ENCODE data around the gene CCR9. TPM values are rescaled to one million over a fixed set of nuclear protein-coding genes. Genes with fewer than 3 reads are reported as not detected.

The CCR9 gene
- polyA plus RNA-seq, 1 donor: 1.0 TPM

- H3K27ac ChIP-seq (ENCODE audit: low read length): no peak overlapping the region
Measured at GRCh38 chr3:45944830-45945620, 58.7 kb downstream of the CCR9 start.

GRCh38 chr3:45946307-45946706 lies 60.0 kb downstream of the CCR9 start:
- no CpG with 5 or more reads among the region's 1 CpG for WGBS (ENCODE audit: insufficient coverage, low lambda C conversion rate)
- Histone ChIP-seq H3K4me3 (ENCODE audit: low read length) (no peak overlapping the region), H3K36me3 (ENCODE audit: control insufficient read depth, insufficient read depth, low read length) (peaks cover 78% of the 10 kb centered on the region), H3K9me3 (ENCODE audit: control insufficient read depth, low read depth, low read length) (no peaks in the 10 kb centered on the region), H3K27me3 (ENCODE audit: control insufficient read depth, insufficient read depth, low read length) (no peaks in the 10 kb centered on the region), H3K27ac (ENCODE audit: low read length) (no peak overlapping the region), H3K4me1 (ENCODE audit: control insufficient read depth, insufficient read depth, low read length) (no peaks in the 10 kb centered on the region)
- no peak for DNase-seq

More at GRCh38 chr3:45944830-45945620, 58.7 kb downstream of the CCR9 start:
- Histone ChIP-seq H3K9me3 (ENCODE audit: control insufficient read depth, low read depth, low read length) (no peaks in the 10 kb centered on the region), H3K4me1 (ENCODE audit: control insufficient read depth, insufficient read depth, low read length) (no peaks in the 10 kb centered on the region), H3K36me3 (ENCODE audit: control insufficient read depth, insufficient read depth, low read length) (peaks cover 70% of the 10 kb centered on the region), H3K4me3 (ENCODE audit: low read length) (no peak overlapping the region), H3K27me3 (ENCODE audit: control insufficient read depth, insufficient read depth, low read length) (no peaks in the 10 kb centered on the region)
- DNase-seq: no peak
- no CpG with 5 or more reads among the region's 5 CpGs for WGBS (ENCODE audit: insufficient coverage, low lambda C conversion rate)

- WGBS (ENCODE audit: insufficient coverage, low lambda C conversion rate): no CpG with 5 or more reads among the region's 3 CpGs
- Histone ChIP-seq H3K9me3 (ENCODE audit: control insufficient read depth, low read depth, low read length) (no peaks in the 10 kb centered on the region), H3K36me3 (ENCODE audit: control insufficient read depth, insufficient read depth, low read length) (peaks cover 83% of the 10 kb centered on the region), H3K27ac (ENCODE audit: low read length) (no peak overlapping the region), H3K27me3 (ENCODE audit: control insufficient read depth, insufficient read depth, low read length) (no peaks in the 10 kb centered on the region), H3K4me3 (ENCODE audit: low read length) (no peak overlapping the region), H3K4me1 (ENCODE audit: control insufficient read depth, insufficient read depth, low read length) (no peaks in the 10 kb centered on the region)
- DNase-seq: no peak
Measured at GRCh38 chr3:45946875-45947274, 60.5 kb downstream of the CCR9 start.

GRCh38 chr3:45947361-45947760 lies 61.0 kb downstream of the CCR9 start:
- Histone ChIP-seq H3K9me3 (ENCODE audit: control insufficient read depth, low read depth, low read length) (no peaks in the 10 kb centered on the region), H3K4me3 (ENCODE audit: low read length) (no peak overlapping the region), H3K4me1 (ENCODE audit: control insufficient read depth, insufficient read depth, low read length) (no peaks in the 10 kb centered on the region), H3K27me3 (ENCODE audit: control insufficient read depth, insufficient read depth, low read length) (no peaks in the 10 kb centered on the region), H3K36me3 (ENCODE audit: control insufficient read depth, insufficient read depth, low read length) (peaks cover 83% of the 10 kb centered on the region), H3K27ac (ENCODE audit: low read length) (no peak overlapping the region)
- WGBS (ENCODE audit: insufficient coverage, low lambda C conversion rate): no CpG with 5 or more reads among the region's 3 CpGs
- no peak for DNase-seq

GRCh38 chr3:45948311-45948781 lies 62.0 kb downstream of the CCR9 start:
- WGBS (ENCODE audit: insufficient coverage, low lambda C conversion rate): no CpG with 5 or more reads among the region's 6 CpGs

GRCh38 chr3:45948881-45949280 lies 62.5 kb downstream of the CCR9 start:
- H3K4me1 ChIP-seq (ENCODE audit: control insufficient read depth, insufficient read depth, low read length): no peaks in the 10 kb centered on the region
- WGBS (ENCODE audit: insufficient coverage, low lambda C conversion rate): no CpG with 5 or more reads among the region's 6 CpGs
- no peak for DNase-seq
- peaks cover 86% of the 10 kb centered on the region for H3K36me3 ChIP-seq (ENCODE audit: control insufficient read depth, insufficient read depth, low read length)
- H3K27me3 ChIP-seq (ENCODE audit: control insufficient read depth, insufficient read depth, low read length): no peaks in the 10 kb centered on the region
- no peaks in the 10 kb centered on the region for H3K9me3 ChIP-seq (ENCODE audit: control insufficient read depth, low read depth, low read length)
- no peak overlapping the region for H3K4me3 ChIP-seq (ENCODE audit: low read length)
- no peak overlapping the region for H3K27ac ChIP-seq (ENCODE audit: low read length)

More at GRCh38 chr3:45948311-45948781, 62.0 kb downstream of the CCR9 start:
- Histone ChIP-seq H3K27me3 (ENCODE audit: control insufficient read depth, insufficient read depth, low read length) (no peaks in the 10 kb centered on the region), H3K27ac (ENCODE audit: low read length) (no peak overlapping the region), H3K4me3 (ENCODE audit: low read length) (no peak overlapping the region), H3K36me3 (ENCODE audit: control insufficient read depth, insufficient read depth, low read length) (peaks cover 84% of the 10 kb centered on the region), H3K9me3 (ENCODE audit: control insufficient read depth, low read depth, low read length) (no peaks in the 10 kb centered on the region), H3K4me1 (ENCODE audit: control insufficient read depth, insufficient read depth, low read length) (no peaks in the 10 kb centered on the region)
- no peak for DNase-seq

GRCh38 chr3:45949432-45949831 lies 63.1 kb downstream of the CCR9 start:
- Histone ChIP-seq H3K9me3 (ENCODE audit: control insufficient read depth, low read depth, low read length) (no peaks in the 10 kb centered on the region), H3K4me3 (ENCODE audit: low read length) (no peak overlapping the region), H3K27ac (ENCODE audit: low read length) (no peak overlapping the region), H3K27me3 (ENCODE audit: control insufficient read depth, insufficient read depth, low read length) (no peaks in the 10 kb centered on the region), H3K36me3 (ENCODE audit: control insufficient read depth, insufficient read depth, low read length) (peaks cover 91% of the 10 kb centered on the region), H3K4me1 (ENCODE audit: control insufficient read depth, insufficient read depth, low read length) (no peaks in the 10 kb centered on the region)
- no CpG with 5 or more reads among the region's 4 CpGs for WGBS (ENCODE audit: insufficient coverage, low lambda C conversion rate)
- DNase-seq: no peak

- Histone ChIP-seq H3K9me3 (ENCODE audit: control insufficient read depth, low read depth, low read length) (no peaks in the 10 kb centered on the region), H3K4me1 (ENCODE audit: control insufficient read depth, insufficient read depth, low read length) (no peaks in the 10 kb centered on the region), H3K4me3 (ENCODE audit: low read length) (no peak overlapping the region), H3K36me3 (ENCODE audit: control insufficient read depth, insufficient read depth, low read length) (peaks cover 94% of the 10 kb centered on the region), H3K27ac (ENCODE audit: low read length) (no peak overlapping the region), H3K27me3 (ENCODE audit: control insufficient read depth, insufficient read depth, low read length) (no peaks in the 10 kb centered on the region)
- no CpG with 5 or more reads among the region's 2 CpGs for WGBS (ENCODE audit: insufficient coverage, low lambda C conversion rate)
- DNase-seq: no peak
Measured at GRCh38 chr3:45950131-45950530, 63.8 kb downstream of the CCR9 start.

GRCh38 chr3:45950686-45951600 lies 64.6 kb downstream of the CCR9 start:
- H3K36me3 ChIP-seq (ENCODE audit: control insufficient read depth, insufficient read depth, low read length): peaks cover 93% of the 10 kb centered on the region
- no peak overlapping the region for H3K27ac ChIP-seq (ENCODE audit: low read length)
- no peaks in the 10 kb centered on the region for H3K9me3 ChIP-seq (ENCODE audit: control insufficient read depth, low read depth, low read length)
- H3K27me3 ChIP-seq (ENCODE audit: control insufficient read depth, insufficient read depth, low read length): no peaks in the 10 kb centered on the region
- no peaks in the 10 kb centered on the region for H3K4me1 ChIP-seq (ENCODE audit: control insufficient read depth, insufficient read depth, low read length)
- DNase-seq: no peak
- WGBS (ENCODE audit: insufficient coverage, low lambda C conversion rate): no CpG with 5 or more reads among the region's 6 CpGs
- no peak overlapping the region for H3K4me3 ChIP-seq (ENCODE audit: low read length)

GRCh38 chr3:45951946-45952345 lies 65.6 kb downstream of the CCR9 start:
- Histone ChIP-seq H3K9me3 (ENCODE audit: control insufficient read depth, low read depth, low read length) (no peaks in the 10 kb centered on the region), H3K4me1 (ENCODE audit: control insufficient read depth, insufficient read depth, low read length) (no peaks in the 10 kb centered on the region), H3K27ac (ENCODE audit: low read length) (no peak overlapping the region), H3K4me3 (ENCODE audit: low read length) (no peak overlapping the region), H3K36me3 (ENCODE audit: control insufficient read depth, insufficient read depth, low read length) (peaks cover 88% of the 10 kb centered on the region), H3K27me3 (ENCODE audit: control insufficient read depth, insufficient read depth, low read length) (no peaks in the 10 kb centered on the region)
- DNase-seq: no peak
- 90% methylated on average over 4 of the region's 6 CpGs for WGBS (ENCODE audit: insufficient coverage, low lambda C conversion rate)
